ENCODE measurements around the gene EDN1. TPM values are rescaled to one million over a fixed set of nuclear protein-coding genes. Genes with fewer than 3 reads are reported as not detected.

The EDN1 gene
- total and polyA plus RNA-seq, 2 of the 13 experiments (the other 11 are each of a cell fraction or from before 2014, with no cell fraction given) = 0.15 to 1.2 TPM

DNA sequence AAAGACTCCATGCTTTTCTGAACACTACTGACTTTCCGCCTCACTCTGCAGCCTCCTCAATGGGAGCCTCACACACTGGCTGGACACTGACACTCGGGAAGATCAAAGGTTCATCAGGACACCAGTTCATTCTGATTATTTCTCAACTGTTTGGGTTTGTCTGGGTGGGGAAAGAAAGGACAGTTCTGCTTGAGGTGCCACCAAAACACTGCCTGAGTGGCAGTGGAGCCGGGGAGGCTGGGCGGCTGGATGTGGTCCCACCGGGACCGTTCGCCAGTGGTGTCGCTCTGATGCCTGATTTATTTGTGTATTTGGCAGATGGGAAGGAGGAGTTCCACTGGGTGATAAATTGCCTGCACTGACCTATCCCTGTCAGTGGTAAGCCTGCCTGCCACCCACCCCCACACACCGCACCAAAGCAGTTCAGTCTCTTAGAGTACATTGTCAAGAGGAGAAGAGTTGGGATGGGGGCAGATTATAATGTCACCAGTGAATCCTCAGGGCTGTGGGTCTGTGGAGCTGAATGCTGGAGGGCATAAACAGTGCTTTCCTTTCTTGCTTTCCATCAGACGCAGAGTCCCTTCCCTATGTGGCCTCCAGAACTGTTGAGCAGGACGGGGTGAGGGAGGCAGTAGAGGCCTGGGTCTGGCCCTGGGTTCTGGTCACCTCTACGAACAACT lies 49.8 kb downstream of the EDN1 start:
- CTCF ChIA-PET (ENCODE audit: low intra/inter-chr PET ratio, low total read pairs) = no interaction called here
- H3K4me3 ChIP-seq (replicated peaks in 1 of 3; ENCODE audit: insufficient read depth in 1 of 3, low read depth in 2 of 3, low read length in 3 of 3) = peak overlapping the region in 1 of 3 experiments; percentile 11; a peak in 1 of 6 replicates
- peak; percentile 50 for FAIRE-seq
- H4K20me1 ChIP-seq (ENCODE audit: insufficient read depth, low read length) = no peaks in the 10 kb centered on the region
- no peaks in the 10 kb centered on the region for H3K27me3 ChIP-seq (ENCODE audit: control insufficient read depth in 1 of 2, insufficient read depth in 2 of 2, low read length in 2 of 2)
- H3K36me3 ChIP-seq (replicated peaks in 1 of 2; ENCODE audit: control insufficient read depth in 1 of 2, insufficient read depth in 2 of 2, low read length in 2 of 2) = no peaks in the 10 kb centered on the region
- intact Hi-C loops (cut with micrococcal nuclease; ENCODE audit: unreplicated experiment) (no loop called here), in situ Hi-C loops (cut with HindIII; ENCODE audit: extremely low pct_ligation_motif_present, low pct_unique_long_range_greater_than_20kb) (no loop called here)
- no peaks in the 10 kb centered on the region for H3K79me2 ChIP-seq (ENCODE audit: insufficient read depth, low read length)
- H3K27ac ChIP-seq (ENCODE audit: extremely low read length, insufficient read depth, low read length) = peak overlapping the region; percentile 9
- no peaks in the 10 kb centered on the region for H3K9me3 ChIP-seq (ENCODE audit: low read length)
- 27% methylated on average over 11 of the region's 12 CpGs for WGBS (ENCODE audit: low lambda C conversion rate)
- peaks cover 78% of the 10 kb centered on the region for H3K4me1 ChIP-seq (ENCODE audit: insufficient read depth, low read length)
- H3K9ac ChIP-seq (ENCODE audit: insufficient read depth, low read depth, low read length) = peak overlapping the region; percentile 14; the same call in 1 of the 2 replicates
- POLR2A ChIA-PET = no interaction called here
- peak; percentile 85 for DNase-seq (ENCODE audit: low spot score)
- no TSS peak for BruUV-seq (replicated peaks)
- no peak overlapping the region for H2AFZ ChIP-seq (ENCODE audit: low read length)
- peak overlapping the region; percentile 49 for H3K4me2 ChIP-seq (ENCODE audit: low read depth, low read length)
- ATAC-seq = peak; percentile 63
- no peak for TF ChIP-seq ZC3H4 (CRISPR knock-in tag; IDR thresholded peaks at IDR 0.05; ENCODE audit: borderline replicate concordance)
- peak; percentile 34; the same call in 1 of the 2 replicates for TF ChIP-seq HOXA9 (CRISPR knock-in tag; IDR thresholded peaks at IDR 0.05; ENCODE audit: borderline replicate concordance)
- no peak for TF ChIP-seq ZNF652 (CRISPR knock-in tag; IDR thresholded peaks at IDR 0.05; ENCODE audit: borderline replicate concordance, low read depth)
- TF ChIP-seq SCMH1 (CRISPR knock-in tag; IDR thresholded peaks at IDR 0.05; ENCODE audit: borderline replicate concordance) = no peak
- TF ChIP-seq FOXO1 (CRISPR knock-in tag; IDR thresholded peaks at IDR 0.05) = no peak
- peak; percentile 52; the same call in 1 of the 2 replicates for TF ChIP-seq CEBPB (IDR thresholded peaks at IDR 0.05; ENCODE audit: borderline replicate concordance, low read depth, low read length)
- TF ChIP-seq POGZ (CRISPR knock-in tag; IDR thresholded peaks at IDR 0.05) = peak; percentile 49; the same call in 1 of the 2 replicates
- TF ChIP-seq ZNF12 (CRISPR knock-in tag; IDR thresholded peaks at IDR 0.05) = 0 out of 2 replicates have a peak, but pooled peaks have one; percentile 36
- TF ChIP-seq ZSCAN12 (CRISPR knock-in tag; IDR thresholded peaks at IDR 0.05) = no peak
- TF ChIP-seq, protein P1, sequence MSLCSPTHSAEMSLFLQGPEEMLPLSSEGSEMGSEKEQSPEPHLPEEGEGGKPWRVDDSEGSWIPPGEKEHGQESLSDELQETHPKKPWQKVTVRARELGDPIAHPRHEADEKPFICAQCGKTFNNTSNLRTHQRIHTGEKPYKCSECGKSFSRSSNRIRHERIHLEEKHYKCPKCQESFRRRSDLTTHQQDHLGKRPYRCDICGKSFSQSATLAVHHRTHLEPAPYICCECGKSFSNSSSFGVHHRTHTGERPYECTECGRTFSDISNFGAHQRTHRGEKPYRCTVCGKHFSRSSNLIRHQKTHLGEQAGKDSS (CRISPR knock-in tag; IDR thresholded peaks at IDR 0.05; ENCODE audit: borderline replicate concordance, low read depth) = 0 out of 2 replicates have a peak, but pooled peaks have one; percentile 12
- TF ChIP-seq, protein P2, sequence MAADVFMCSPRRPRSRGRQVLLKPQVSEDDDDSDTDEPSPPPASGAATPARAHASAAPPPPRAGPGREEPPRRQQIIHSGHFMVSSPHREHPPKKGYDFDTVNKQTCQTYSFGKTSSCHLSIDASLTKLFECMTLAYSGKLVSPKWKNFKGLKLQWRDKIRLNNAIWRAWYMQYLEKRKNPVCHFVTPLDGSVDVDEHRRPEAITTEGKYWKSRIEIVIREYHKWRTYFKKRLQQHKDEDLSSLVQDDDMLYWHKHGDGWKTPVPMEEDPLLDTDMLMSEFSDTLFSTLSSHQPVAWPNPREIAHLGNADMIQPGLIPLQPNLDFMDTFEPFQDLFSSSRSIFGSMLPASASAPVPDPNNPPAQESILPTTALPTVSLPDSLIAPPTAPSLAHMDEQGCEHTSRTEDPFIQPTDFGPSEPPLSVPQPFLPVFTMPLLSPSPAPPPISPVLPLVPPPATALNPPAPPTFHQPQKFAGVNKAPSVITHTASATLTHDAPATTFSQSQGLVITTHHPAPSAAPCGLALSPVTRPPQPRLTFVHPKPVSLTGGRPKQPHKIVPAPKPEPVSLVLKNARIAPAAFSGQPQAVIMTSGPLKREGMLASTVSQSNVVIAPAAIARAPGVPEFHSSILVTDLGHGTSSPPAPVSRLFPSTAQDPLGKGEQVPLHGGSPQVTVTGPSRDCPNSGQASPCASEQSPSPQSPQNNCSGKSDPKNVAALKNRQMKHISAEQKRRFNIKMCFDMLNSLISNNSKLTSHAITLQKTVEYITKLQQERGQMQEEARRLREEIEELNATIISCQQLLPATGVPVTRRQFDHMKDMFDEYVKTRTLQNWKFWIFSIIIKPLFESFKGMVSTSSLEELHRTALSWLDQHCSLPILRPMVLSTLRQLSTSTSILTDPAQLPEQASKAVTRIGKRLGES (CRISPR knock-in tag; IDR thresholded peaks at IDR 0.05; ENCODE audit: borderline replicate concordance) = no peak
- TF ChIP-seq, protein P3, sequence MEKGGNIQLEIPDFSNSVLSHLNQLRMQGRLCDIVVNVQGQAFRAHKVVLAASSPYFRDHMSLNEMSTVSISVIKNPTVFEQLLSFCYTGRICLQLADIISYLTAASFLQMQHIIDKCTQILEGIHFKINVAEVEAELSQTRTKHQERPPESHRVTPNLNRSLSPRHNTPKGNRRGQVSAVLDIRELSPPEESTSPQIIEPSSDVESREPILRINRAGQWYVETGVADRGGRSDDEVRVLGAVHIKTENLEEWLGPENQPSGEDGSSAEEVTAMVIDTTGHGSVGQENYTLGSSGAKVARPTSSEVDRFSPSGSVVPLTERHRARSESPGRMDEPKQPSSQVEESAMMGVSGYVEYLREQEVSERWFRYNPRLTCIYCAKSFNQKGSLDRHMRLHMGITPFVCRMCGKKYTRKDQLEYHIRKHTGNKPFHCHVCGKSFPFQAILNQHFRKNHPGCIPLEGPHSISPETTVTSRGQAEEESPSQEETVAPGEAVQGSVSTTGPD (CRISPR knock-in tag; IDR thresholded peaks at IDR 0.05) = 0 out of 2 replicates have a peak, but pooled peaks have one; percentile 38
- 0 out of 2 replicates have a peak, but pooled peaks have one; percentile 56 for TF ChIP-seq ZSCAN21 (CRISPR knock-in tag; IDR thresholded peaks at IDR 0.05; ENCODE audit: borderline replicate concordance)
- TF ChIP-seq YEATS2 (CRISPR knock-in tag; IDR thresholded peaks at IDR 0.05; ENCODE audit: borderline replicate concordance) = no peak
- no peak for TF ChIP-seq YY1 (IDR thresholded peaks at IDR 0.05; ENCODE audit: insufficient read depth, insufficient replicate concordance, low read depth, low read length)
- no peak for TF ChIP-seq TBP (CRISPR knock-in tag; IDR thresholded peaks at IDR 0.05)
- peak; percentile 56; the same call in 1 of the 2 replicates for TF ChIP-seq ZNF292 (CRISPR knock-in tag; IDR thresholded peaks at IDR 0.05; ENCODE audit: borderline replicate concordance, low read depth)
- TF ChIP-seq KDM5A (IDR thresholded peaks at IDR 0.05; ENCODE audit: borderline replicate concordance, low read length) = no peak
- TF ChIP-seq GABPA (IDR thresholded peaks at IDR 0.05; ENCODE audit: low read depth, low read length) = no peak
- no peak for TF ChIP-seq GABPA (CRISPR knock-in tag; IDR thresholded peaks at IDR 0.05; ENCODE audit: low read depth)
